Left lung (tissue), 10 donors: ENCODE results near the gene STAT1. TPM values are rescaled to one million over a fixed set of nuclear protein-coding genes. Genes with fewer than 3 reads are reported as not detected.

Experiments
- ATAC-seq: fragments of 200-7000 bp; cut with Tn5 transposase; one replicate; pipeline ENCODE4 v1.9.1; 2020; ENCODE audit warnings: moderate library complexity
- DNase-seq, 4 donors: peaks; one replicate each; pipeline ENCODE4 v3.0.0-alpha.2; 2013 to 2020
- H3K27ac ChIP-seq, 2 donors: fragments of 200-600 bp; sonication (generic) in 1 of 2; one replicate each; pipeline versions ENCODE4 v1.5.0 to v1.8.0; 2020 to 2021
- H3K27me3 ChIP-seq, 2 donors: fragments of 200-600 bp; sonication (generic) in 1 of 2; one replicate each; pipeline versions ENCODE4 v1.5.0 to v1.8.0; 2020 to 2021
- H3K36me3 ChIP-seq, 2 donors: fragments of 200-600 bp; sonication (generic) in 1 of 2; one replicate each; pipeline versions ENCODE4 v1.5.0 to v1.8.0; 2020 to 2021
- H3K4me1 ChIP-seq, 2 donors: fragments of 200-600 bp; one replicate each; pipeline ENCODE4 v1.8.0; 2021
- H3K4me3 ChIP-seq, 2 donors: fragments of 200-600 bp; sonication (generic) in 1 of 2; one replicate each; pipeline versions ENCODE4 v1.5.0 to v1.8.0; 2020 to 2021; ENCODE audit warnings: mild to moderate bottlenecking in 1 of 2
- H3K9me3 ChIP-seq, 2 donors: fragments of 200-600 bp; sonication (generic) in 1 of 2; one replicate each; pipeline versions ENCODE4 v1.5.0 to v1.8.0; 2020 to 2021
- intact Hi-C, 2 donors: fragments of 100-400 bp; cut with DNase I; formaldehyde crosslinking; loops; one replicate each; pipeline versions ENCODE4 v1.11.2 to v1.14.2; 2022
- polyA plus RNA-seq, 6 donors: library from polyadenylated mRNA; unstranded; fragments of 120-200 nt; gene quantifications; one replicate each; pipeline ENCODE4 v1.2.1, GENCODE V29; 2013; ENCODE audit not compliant: insufficient read length in 6 of 6
- total RNA-seq, 2 donors: library from RNA; stranded (reverse); fragmentation: NEBNext Ultra II Directional; extraction: Animal tissue kit (Norgen Biotek cat#: 25700); gene quantifications; one replicate each; pipeline ENCODE4 v1.2.1, GENCODE V29; 2021
- TF ChIP-seq, protein P1 (sequence below), 2 donors: fragments of 200-600 bp; sonication (generic) in 1 of 2; IDR thresholded peaks; one replicate each; pipeline versions ENCODE4 v1.5.0 to v1.8.0; 2021; ENCODE audit warnings: antibody characterized with exemption in 2 of 2
- donor health status: DM: no; HTN: yes; CAD: no.
- donor health status: DM: no; HTN: no; CAD: no.

The STAT1 gene
- total and polyA plus RNA-seq, 8 donors = 54.0 to 144 (median 65.2) TPM

- H3K36me3 ChIP-seq = no peaks in the 10 kb centered on the region
- no peak overlapping the region for H3K4me3 ChIP-seq
- H3K27ac ChIP-seq = peak overlapping the region; percentile 27 to 41
- no peaks in the 10 kb centered on the region for H3K27me3 ChIP-seq
- no peaks in the 10 kb centered on the region for H3K9me3 ChIP-seq
- DNase-seq (peak in 2 of 4 donors; percentile 26 to 72), ATAC-seq (peak; percentile 98)
- intact Hi-C loops = no loop called here
- TF ChIP-seq, protein P1, sequence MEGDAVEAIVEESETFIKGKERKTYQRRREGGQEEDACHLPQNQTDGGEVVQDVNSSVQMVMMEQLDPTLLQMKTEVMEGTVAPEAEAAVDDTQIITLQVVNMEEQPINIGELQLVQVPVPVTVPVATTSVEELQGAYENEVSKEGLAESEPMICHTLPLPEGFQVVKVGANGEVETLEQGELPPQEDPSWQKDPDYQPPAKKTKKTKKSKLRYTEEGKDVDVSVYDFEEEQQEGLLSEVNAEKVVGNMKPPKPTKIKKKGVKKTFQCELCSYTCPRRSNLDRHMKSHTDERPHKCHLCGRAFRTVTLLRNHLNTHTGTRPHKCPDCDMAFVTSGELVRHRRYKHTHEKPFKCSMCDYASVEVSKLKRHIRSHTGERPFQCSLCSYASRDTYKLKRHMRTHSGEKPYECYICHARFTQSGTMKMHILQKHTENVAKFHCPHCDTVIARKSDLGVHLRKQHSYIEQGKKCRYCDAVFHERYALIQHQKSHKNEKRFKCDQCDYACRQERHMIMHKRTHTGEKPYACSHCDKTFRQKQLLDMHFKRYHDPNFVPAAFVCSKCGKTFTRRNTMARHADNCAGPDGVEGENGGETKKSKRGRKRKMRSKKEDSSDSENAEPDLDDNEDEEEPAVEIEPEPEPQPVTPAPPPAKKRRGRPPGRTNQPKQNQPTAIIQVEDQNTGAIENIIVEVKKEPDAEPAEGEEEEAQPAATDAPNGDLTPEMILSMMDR (IDR thresholded peaks at IDR 0.05) = no peak
- peaks cover 0 to 18% of the 10 kb centered on the region in 2 donors for H3K4me1 ChIP-seq
Measured at GRCh38 chr2:191041418-191042161, 27.6 kb upstream of the STAT1 start.

- Histone ChIP-seq H3K27ac (no peak overlapping the region), H3K4me1 (peaks cover 0 to 18% of the 10 kb centered on the region in 2 donors), H3K9me3 (no peaks in the 10 kb centered on the region), H3K27me3 (no peaks in the 10 kb centered on the region), H3K36me3 (no peaks in the 10 kb centered on the region), H3K4me3 (no peak overlapping the region)
- intact Hi-C loops = loop anchor here in 1 of 2 donors (10.0 kb wide), 1 partner anchor 255 kb away; no protein-coding TSS in a partner anchor
- no peak for DNase-seq
- ATAC-seq = no peak
- TF ChIP-seq, protein P1 (IDR thresholded peaks at IDR 0.05) = no peak
Measured at GRCh38 chr2:191039616-191040015, 25.6 kb upstream of the STAT1 start.

DNA sequence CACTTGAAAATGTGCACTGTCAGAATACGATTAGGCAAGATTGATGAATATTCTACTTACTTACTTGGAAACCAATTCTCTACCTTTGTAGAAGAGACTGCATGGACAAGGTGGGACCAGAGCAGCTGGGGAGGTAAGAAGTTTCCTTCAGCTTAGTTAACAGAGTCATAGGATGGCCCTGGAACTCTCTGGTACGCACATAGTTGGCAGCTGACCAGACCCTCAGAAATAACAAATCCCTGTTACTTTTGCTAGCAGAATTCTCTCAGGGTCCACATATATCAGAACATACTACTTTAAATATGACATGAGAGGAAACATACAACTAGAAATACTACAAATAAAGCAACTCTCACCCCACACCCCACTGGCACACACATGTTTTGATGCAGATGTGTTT lies 24.8 kb upstream of the STAT1 start:
- H3K4me1 ChIP-seq = peaks cover 0 to 18% of the 10 kb centered on the region in 2 donors
- DNase-seq (no peak), ATAC-seq (no peak)
- no peaks in the 10 kb centered on the region for H3K9me3 ChIP-seq
- TF ChIP-seq, protein P1 (IDR thresholded peaks at IDR 0.05) = no peak
- H3K36me3 ChIP-seq = no peaks in the 10 kb centered on the region
- no peaks in the 10 kb centered on the region for H3K27me3 ChIP-seq
- H3K27ac ChIP-seq = peak overlapping the region in 1 of 2 donors; percentile 72
- intact Hi-C loops = loop anchor here in 1 of 2 donors (10.0 kb wide), 1 partner anchor 254 kb away; no protein-coding TSS in a partner anchor
- H3K4me3 ChIP-seq = no peak overlapping the region

DNA sequence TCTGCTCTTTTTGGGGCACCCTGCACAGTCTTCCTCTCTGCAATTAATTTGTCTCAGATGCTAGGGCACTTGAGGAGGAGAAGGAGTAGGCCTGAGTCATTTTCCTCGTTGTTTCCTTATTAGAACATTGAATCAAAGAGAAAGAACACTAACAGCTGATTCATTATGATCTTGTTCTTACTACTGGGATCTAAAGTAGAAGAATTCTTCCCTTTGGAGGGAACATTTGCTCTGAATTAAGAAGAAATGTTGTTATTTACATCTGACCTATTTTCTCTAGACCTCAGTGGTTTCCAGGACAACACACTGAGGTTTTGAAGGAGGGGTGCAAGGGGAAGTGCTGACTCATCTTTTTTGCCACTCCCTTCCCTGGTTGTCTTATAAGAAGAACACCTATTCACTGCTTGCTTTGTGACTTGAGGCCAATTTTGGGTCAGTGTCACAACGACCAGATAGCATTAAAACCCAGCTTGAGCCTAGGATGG lies 24.3 kb upstream of the STAT1 start:
- TF ChIP-seq, protein P1 (IDR thresholded peaks at IDR 0.05) = no peak
- peak overlapping the region in 1 of 2 donors; percentile 72 for H3K27ac ChIP-seq
- no peak overlapping the region for H3K4me3 ChIP-seq
- H3K4me1 ChIP-seq = peaks cover 0 to 21% of the 10 kb centered on the region in 2 donors
- ATAC-seq = peak; percentile 28
- H3K27me3 ChIP-seq = no peaks in the 10 kb centered on the region
- no peaks in the 10 kb centered on the region for H3K36me3 ChIP-seq
- DNase-seq = no peak
- H3K9me3 ChIP-seq = no peaks in the 10 kb centered on the region
- intact Hi-C loops = loop anchor here in 1 of 2 donors (10.0 kb wide), 1 partner anchor 253 kb away; no protein-coding TSS in a partner anchor

DNA sequence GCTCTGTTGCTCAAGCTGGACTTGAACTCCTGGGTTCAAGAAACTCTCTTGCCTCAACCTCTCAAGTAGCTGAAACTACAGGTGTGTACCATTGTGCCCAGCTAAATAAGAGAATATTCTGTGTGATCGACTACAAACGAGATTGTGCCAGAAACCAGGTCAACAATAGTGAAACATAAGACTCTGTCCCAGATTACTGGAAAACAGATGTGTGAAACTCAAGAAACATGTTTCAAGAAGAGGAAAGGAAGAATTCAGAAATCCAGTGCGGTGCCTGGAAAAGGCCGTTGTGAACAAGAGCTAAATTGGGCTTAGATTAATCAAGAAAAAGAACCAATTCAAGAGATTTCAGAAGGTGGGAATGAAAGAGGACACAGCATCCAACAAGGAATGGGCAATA lies 23.4 kb upstream of the STAT1 start:
- intact Hi-C loops = loop anchor here in 1 of 2 donors (10.0 kb wide), 1 partner anchor 253 kb away; no protein-coding TSS in a partner anchor
- DNase-seq (no peak), ATAC-seq (no peak)
- TF ChIP-seq, protein P1 (IDR thresholded peaks at IDR 0.05) = no peak
- peak overlapping the region in 1 of 2 donors; percentile 72 for H3K27ac ChIP-seq
- H3K4me1 ChIP-seq = peaks cover 4 to 30% of the 10 kb centered on the region in 2 donors
- H3K27me3 ChIP-seq = no peaks in the 10 kb centered on the region
- H3K9me3 ChIP-seq = no peaks in the 10 kb centered on the region
- no peak overlapping the region for H3K4me3 ChIP-seq
- H3K36me3 ChIP-seq = no peaks in the 10 kb centered on the region
